Measurements from ENCODE around the gene PRR15.

GRCh38 chr7:29598137-29598536 is 34.5 kb downstream of the PRR15 start:
- TF ChIP-seq EP300 (IDR thresholded peaks at IDR 0.05) (no peak), POLR2A (IDR thresholded peaks at IDR 0.05) (no peak)
- TF ChIP-seq, protein P1, sequence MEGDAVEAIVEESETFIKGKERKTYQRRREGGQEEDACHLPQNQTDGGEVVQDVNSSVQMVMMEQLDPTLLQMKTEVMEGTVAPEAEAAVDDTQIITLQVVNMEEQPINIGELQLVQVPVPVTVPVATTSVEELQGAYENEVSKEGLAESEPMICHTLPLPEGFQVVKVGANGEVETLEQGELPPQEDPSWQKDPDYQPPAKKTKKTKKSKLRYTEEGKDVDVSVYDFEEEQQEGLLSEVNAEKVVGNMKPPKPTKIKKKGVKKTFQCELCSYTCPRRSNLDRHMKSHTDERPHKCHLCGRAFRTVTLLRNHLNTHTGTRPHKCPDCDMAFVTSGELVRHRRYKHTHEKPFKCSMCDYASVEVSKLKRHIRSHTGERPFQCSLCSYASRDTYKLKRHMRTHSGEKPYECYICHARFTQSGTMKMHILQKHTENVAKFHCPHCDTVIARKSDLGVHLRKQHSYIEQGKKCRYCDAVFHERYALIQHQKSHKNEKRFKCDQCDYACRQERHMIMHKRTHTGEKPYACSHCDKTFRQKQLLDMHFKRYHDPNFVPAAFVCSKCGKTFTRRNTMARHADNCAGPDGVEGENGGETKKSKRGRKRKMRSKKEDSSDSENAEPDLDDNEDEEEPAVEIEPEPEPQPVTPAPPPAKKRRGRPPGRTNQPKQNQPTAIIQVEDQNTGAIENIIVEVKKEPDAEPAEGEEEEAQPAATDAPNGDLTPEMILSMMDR (IDR thresholded peaks at IDR 0.05): no peak
